ENCODE results near the gene SERGEF.

GRCh38 chr11:17746096-17746495 is 266.8 kb downstream of the SERGEF start:
- no peak for TF ChIP-seq EZH2 (IDR thresholded peaks at IDR 0.05; ENCODE audit: insufficient read depth, poor library complexity, severe bottlenecking)
- TF ChIP-seq EZH2phosphoT487 (IDR thresholded peaks at IDR 0.05; ENCODE audit: insufficient read depth, low read depth) = no peak
